ENCODE data around the gene ATP5F1E. TPM values are rescaled to one million over a fixed set of nuclear protein-coding genes. Genes with fewer than 3 reads are reported as not detected.

The ATP5F1E gene
- total and polyA plus RNA-seq, 4 donors: 18.4 to 88.8 (median 64.1) TPM

GRCh38 chr20:59047938-59048680, 16.0 kb upstream of the ATP5F1E start:
- 67 to 78% methylated on average over 5 of the region's 5 CpGs for WGBS, 2 donors
- H3K4me1 ChIP-seq (ENCODE audit: control insufficient read depth in 5 of 5, insufficient read depth in 5 of 5, low read length in 5 of 5): peaks cover 0 to 8% (median 2%) of the 10 kb centered on the region in 5 donors
- TF ChIP-seq, protein P1, sequence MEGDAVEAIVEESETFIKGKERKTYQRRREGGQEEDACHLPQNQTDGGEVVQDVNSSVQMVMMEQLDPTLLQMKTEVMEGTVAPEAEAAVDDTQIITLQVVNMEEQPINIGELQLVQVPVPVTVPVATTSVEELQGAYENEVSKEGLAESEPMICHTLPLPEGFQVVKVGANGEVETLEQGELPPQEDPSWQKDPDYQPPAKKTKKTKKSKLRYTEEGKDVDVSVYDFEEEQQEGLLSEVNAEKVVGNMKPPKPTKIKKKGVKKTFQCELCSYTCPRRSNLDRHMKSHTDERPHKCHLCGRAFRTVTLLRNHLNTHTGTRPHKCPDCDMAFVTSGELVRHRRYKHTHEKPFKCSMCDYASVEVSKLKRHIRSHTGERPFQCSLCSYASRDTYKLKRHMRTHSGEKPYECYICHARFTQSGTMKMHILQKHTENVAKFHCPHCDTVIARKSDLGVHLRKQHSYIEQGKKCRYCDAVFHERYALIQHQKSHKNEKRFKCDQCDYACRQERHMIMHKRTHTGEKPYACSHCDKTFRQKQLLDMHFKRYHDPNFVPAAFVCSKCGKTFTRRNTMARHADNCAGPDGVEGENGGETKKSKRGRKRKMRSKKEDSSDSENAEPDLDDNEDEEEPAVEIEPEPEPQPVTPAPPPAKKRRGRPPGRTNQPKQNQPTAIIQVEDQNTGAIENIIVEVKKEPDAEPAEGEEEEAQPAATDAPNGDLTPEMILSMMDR (IDR thresholded peaks at IDR 0.05; ENCODE audit: control extremely low read depth, extremely low read depth): no peak
- ATAC-seq (ENCODE audit: insufficient read depth, low FRiP score) (peak; percentile 84), DNase-seq (peak in 2 of 3 donors; percentile 14 to 22)
- H3K36me3 ChIP-seq (ENCODE audit: control insufficient read depth in 4 of 4, insufficient read depth in 4 of 4, low read length in 4 of 4): no peaks in the 10 kb centered on the region
- peaks cover 0 to 3% (median 2%) of the 10 kb centered on the region in 3 donors for H3K27me3 ChIP-seq (ENCODE audit: control insufficient read depth in 3 of 3, insufficient read depth in 3 of 3, low read length in 2 of 3)
- no peaks in the 10 kb centered on the region for H3K9me3 ChIP-seq (ENCODE audit: control insufficient read depth in 4 of 4, insufficient read depth in 3 of 4, low read length in 3 of 4)
- H3K4me3 ChIP-seq: no peak overlapping the region
- no peak overlapping the region for H3K9ac ChIP-seq (ENCODE audit: insufficient read depth in 1 of 2, low read length in 2 of 2)
- peak overlapping the region in 1 of 2 donors; percentile 82 for H3K27ac ChIP-seq (ENCODE audit: low read depth in 1 of 2, low read length in 1 of 2)

- no peaks in the 10 kb centered on the region for H3K9me3 ChIP-seq (ENCODE audit: control insufficient read depth in 4 of 4, insufficient read depth in 3 of 4, low read length in 3 of 4)
- H3K4me3 ChIP-seq: no peak overlapping the region
- 87 to 94% methylated on average over 3 of the region's 3 CpGs for WGBS, 2 donors
- no peak overlapping the region for H3K27ac ChIP-seq (ENCODE audit: low read depth in 1 of 2, low read length in 1 of 2)
- H3K4me1 ChIP-seq (ENCODE audit: control insufficient read depth in 5 of 5, insufficient read depth in 5 of 5, low read length in 5 of 5): peaks cover 0 to 10% (median 3%) of the 10 kb centered on the region in 5 donors
- no peak overlapping the region for H3K9ac ChIP-seq (ENCODE audit: insufficient read depth in 1 of 2, low read length in 2 of 2)
- ATAC-seq (ENCODE audit: insufficient read depth, low FRiP score) (no peak), DNase-seq (no peak)
- TF ChIP-seq, protein P1 (IDR thresholded peaks at IDR 0.05; ENCODE audit: control extremely low read depth, extremely low read depth): no peak
- H3K36me3 ChIP-seq (ENCODE audit: control insufficient read depth in 4 of 4, insufficient read depth in 4 of 4, low read length in 4 of 4): no peaks in the 10 kb centered on the region
- H3K27me3 ChIP-seq (ENCODE audit: control insufficient read depth in 3 of 3, insufficient read depth in 3 of 3, low read length in 2 of 3): peaks cover 0 to 3% (median 2%) of the 10 kb centered on the region in 3 donors
These were observed 14.7 kb upstream of the ATP5F1E start for GRCh38 chr20:59046862-59047261.

GRCh38 chr20:59044796-59045195, 12.7 kb upstream of the ATP5F1E start:
- peaks cover 0 to 2% (median 0%) of the 10 kb centered on the region in 3 donors for H3K27me3 ChIP-seq (ENCODE audit: control insufficient read depth in 3 of 3, insufficient read depth in 3 of 3, low read length in 2 of 3)
- DNase-seq (no peak), ATAC-seq (ENCODE audit: insufficient read depth, low FRiP score) (no peak)
- H3K4me3 ChIP-seq: no peak overlapping the region
- TF ChIP-seq, protein P1 (IDR thresholded peaks at IDR 0.05; ENCODE audit: control extremely low read depth, extremely low read depth): no peak
- no peak overlapping the region for H3K27ac ChIP-seq (ENCODE audit: low read depth in 1 of 2, low read length in 1 of 2)
- peaks cover 0 to 14% (median 11%) of the 10 kb centered on the region in 5 donors for H3K4me1 ChIP-seq (ENCODE audit: control insufficient read depth in 5 of 5, insufficient read depth in 5 of 5, low read length in 5 of 5)
- peaks cover 0 to 3% (median 0%) of the 10 kb centered on the region in 4 donors for H3K36me3 ChIP-seq (ENCODE audit: control insufficient read depth in 4 of 4, insufficient read depth in 4 of 4, low read length in 4 of 4)
- H3K9me3 ChIP-seq (ENCODE audit: control insufficient read depth in 4 of 4, insufficient read depth in 3 of 4, low read length in 3 of 4): no peaks in the 10 kb centered on the region
- WGBS, 2 donors: 79 to 91% methylated on average over 3 of the region's 3 CpGs
- H3K9ac ChIP-seq (ENCODE audit: insufficient read depth in 1 of 2, low read length in 2 of 2): no peak overlapping the region

All from lung (tissue), 12 donors.